Measurements from ENCODE around the gene PRDM16.

The PRDM16 gene

GRCh38 chr1:3459051-3459908 lies 390.3 kb downstream of the PRDM16 start:
- H3K27ac ChIP-seq (ENCODE audit: low read depth, low read length): peak overlapping the region; percentile 75
- peak overlapping the region in 1 of 2 donors; percentile 17 for H3K4me3 ChIP-seq (ENCODE audit: low read depth in 1 of 2, low read length in 2 of 2)
- H3K9me3 ChIP-seq (ENCODE audit: control insufficient read depth in 1 of 2, low read length in 2 of 2): no peaks in the 10 kb centered on the region
- no peaks in the 10 kb centered on the region for H3K27me3 ChIP-seq (ENCODE audit: control insufficient read depth in 1 of 2, insufficient read depth in 2 of 2, low read length in 2 of 2)
- H3K36me3 ChIP-seq (ENCODE audit: control insufficient read depth in 1 of 2, insufficient read depth in 2 of 2, low read length in 2 of 2): peaks cover 0 to 20% of the 10 kb centered on the region in 2 donors
- peaks cover 57 to 59% of the 10 kb centered on the region in 2 donors for H3K4me1 ChIP-seq (ENCODE audit: control insufficient read depth in 1 of 2, insufficient read depth in 2 of 2, low read length in 2 of 2)
- H3K9ac ChIP-seq (ENCODE audit: low read depth in 1 of 2, low read length in 2 of 2): peak overlapping the region; percentile 57 to 71

- Histone ChIP-seq H3K27me3 (ENCODE audit: control insufficient read depth in 1 of 2, insufficient read depth in 2 of 2, low read length in 2 of 2) (no peaks in the 10 kb centered on the region), H3K27ac (ENCODE audit: low read depth, low read length) (peak overlapping the region; percentile 75), H3K4me3 (ENCODE audit: low read depth in 1 of 2, low read length in 2 of 2) (peak overlapping the region in 1 of 2 donors; percentile 46), H3K9ac (ENCODE audit: low read depth in 1 of 2, low read length in 2 of 2) (peak overlapping the region; percentile 56 to 71), H3K4me1 (ENCODE audit: control insufficient read depth in 1 of 2, insufficient read depth in 2 of 2, low read length in 2 of 2) (peaks cover 57 to 59% of the 10 kb centered on the region in 2 donors), H3K9me3 (ENCODE audit: control insufficient read depth in 1 of 2, low read length in 2 of 2) (no peaks in the 10 kb centered on the region), H3K36me3 (ENCODE audit: control insufficient read depth in 1 of 2, insufficient read depth in 2 of 2, low read length in 2 of 2) (peaks cover 0 to 20% of the 10 kb centered on the region in 2 donors)
Observed at GRCh38 chr1:3459940-3460671, 391.1 kb downstream of the PRDM16 start.

- H3K9me3 ChIP-seq (ENCODE audit: control insufficient read depth in 1 of 2, low read length in 2 of 2): no peaks in the 10 kb centered on the region
- H3K4me1 ChIP-seq (ENCODE audit: control insufficient read depth in 1 of 2, insufficient read depth in 2 of 2, low read length in 2 of 2): peaks cover 53 to 57% of the 10 kb centered on the region in 2 donors
- peak overlapping the region in 1 of 2 donors; percentile 46 for H3K4me3 ChIP-seq (ENCODE audit: low read depth in 1 of 2, low read length in 2 of 2)
- H3K27me3 ChIP-seq (ENCODE audit: control insufficient read depth in 1 of 2, insufficient read depth in 2 of 2, low read length in 2 of 2): no peaks in the 10 kb centered on the region
- peak overlapping the region; percentile 56 to 71 for H3K9ac ChIP-seq (ENCODE audit: low read depth in 1 of 2, low read length in 2 of 2)
- H3K27ac ChIP-seq (ENCODE audit: low read depth, low read length): peak overlapping the region; percentile 75
- peaks cover 0 to 20% of the 10 kb centered on the region in 2 donors for H3K36me3 ChIP-seq (ENCODE audit: control insufficient read depth in 1 of 2, insufficient read depth in 2 of 2, low read length in 2 of 2)
Observed at GRCh38 chr1:3460672-3461131, 391.7 kb downstream of the PRDM16 start.

GRCh38 chr1:3461238-3461933 lies 392.4 kb downstream of the PRDM16 start:
- Histone ChIP-seq H3K9me3 (ENCODE audit: control insufficient read depth in 1 of 2, low read length in 2 of 2) (no peaks in the 10 kb centered on the region), H3K36me3 (ENCODE audit: control insufficient read depth in 1 of 2, insufficient read depth in 2 of 2, low read length in 2 of 2) (peaks cover 0 to 20% of the 10 kb centered on the region in 2 donors), H3K27me3 (ENCODE audit: control insufficient read depth in 1 of 2, insufficient read depth in 2 of 2, low read length in 2 of 2) (no peaks in the 10 kb centered on the region), H3K4me3 (ENCODE audit: low read depth in 1 of 2, low read length in 2 of 2) (no peak overlapping the region), H3K27ac (ENCODE audit: low read depth, low read length) (peak overlapping the region; percentile 75), H3K4me1 (ENCODE audit: control insufficient read depth in 1 of 2, insufficient read depth in 2 of 2, low read length in 2 of 2) (peaks cover 46 to 50% of the 10 kb centered on the region in 2 donors), H3K9ac (ENCODE audit: low read depth in 1 of 2, low read length in 2 of 2) (peak overlapping the region; percentile 25 to 71)

- Histone ChIP-seq H3K9ac (ENCODE audit: low read depth in 1 of 2, low read length in 2 of 2) (no peak overlapping the region), H3K27me3 (ENCODE audit: control insufficient read depth in 1 of 2, insufficient read depth in 2 of 2, low read length in 2 of 2) (no peaks in the 10 kb centered on the region), H3K27ac (ENCODE audit: low read depth, low read length) (no peak overlapping the region), H3K36me3 (ENCODE audit: control insufficient read depth in 1 of 2, insufficient read depth in 2 of 2, low read length in 2 of 2) (peaks cover 0 to 20% of the 10 kb centered on the region in 2 donors), H3K4me3 (ENCODE audit: low read depth in 1 of 2, low read length in 2 of 2) (no peak overlapping the region), H3K9me3 (ENCODE audit: control insufficient read depth in 1 of 2, low read length in 2 of 2) (no peaks in the 10 kb centered on the region), H3K4me1 (ENCODE audit: control insufficient read depth in 1 of 2, insufficient read depth in 2 of 2, low read length in 2 of 2) (peaks cover 42 to 45% of the 10 kb centered on the region in 2 donors)
Observed at GRCh38 chr1:3461934-3462275, 392.9 kb downstream of the PRDM16 start.

- Histone ChIP-seq H3K9ac (ENCODE audit: low read depth in 1 of 2, low read length in 2 of 2) (no peak overlapping the region), H3K36me3 (ENCODE audit: control insufficient read depth in 1 of 2, insufficient read depth in 2 of 2, low read length in 2 of 2) (peaks cover 0 to 20% of the 10 kb centered on the region in 2 donors), H3K9me3 (ENCODE audit: control insufficient read depth in 1 of 2, low read length in 2 of 2) (no peaks in the 10 kb centered on the region), H3K27ac (ENCODE audit: low read depth, low read length) (no peak overlapping the region), H3K27me3 (ENCODE audit: control insufficient read depth in 1 of 2, insufficient read depth in 2 of 2, low read length in 2 of 2) (no peaks in the 10 kb centered on the region), H3K4me1 (ENCODE audit: control insufficient read depth in 1 of 2, insufficient read depth in 2 of 2, low read length in 2 of 2) (peaks cover 36 to 39% of the 10 kb centered on the region in 2 donors), H3K4me3 (ENCODE audit: low read depth in 1 of 2, low read length in 2 of 2) (no peak overlapping the region)
Observed at GRCh38 chr1:3462356-3463012, 393.5 kb downstream of the PRDM16 start.

- Histone ChIP-seq H3K9me3 (ENCODE audit: control insufficient read depth in 1 of 2, low read length in 2 of 2) (no peaks in the 10 kb centered on the region), H3K36me3 (ENCODE audit: control insufficient read depth in 1 of 2, insufficient read depth in 2 of 2, low read length in 2 of 2) (peaks cover 0 to 20% of the 10 kb centered on the region in 2 donors), H3K27ac (ENCODE audit: low read depth, low read length) (no peak overlapping the region), H3K4me1 (ENCODE audit: control insufficient read depth in 1 of 2, insufficient read depth in 2 of 2, low read length in 2 of 2) (peaks cover 31 to 34% of the 10 kb centered on the region in 2 donors), H3K4me3 (ENCODE audit: low read depth in 1 of 2, low read length in 2 of 2) (no peak overlapping the region), H3K9ac (ENCODE audit: low read depth in 1 of 2, low read length in 2 of 2) (no peak overlapping the region), H3K27me3 (ENCODE audit: control insufficient read depth in 1 of 2, insufficient read depth in 2 of 2, low read length in 2 of 2) (no peaks in the 10 kb centered on the region)
Observed at GRCh38 chr1:3463013-3463385, 394.0 kb downstream of the PRDM16 start.

- H3K27ac ChIP-seq (ENCODE audit: low read depth, low read length): no peak overlapping the region
- H3K27me3 ChIP-seq (ENCODE audit: control insufficient read depth in 1 of 2, insufficient read depth in 2 of 2, low read length in 2 of 2): no peaks in the 10 kb centered on the region
- H3K9ac ChIP-seq (ENCODE audit: low read depth in 1 of 2, low read length in 2 of 2): no peak overlapping the region
- H3K4me1 ChIP-seq (ENCODE audit: control insufficient read depth in 1 of 2, insufficient read depth in 2 of 2, low read length in 2 of 2): peaks cover 26 to 30% of the 10 kb centered on the region in 2 donors
- no peak overlapping the region for H3K4me3 ChIP-seq (ENCODE audit: low read depth in 1 of 2, low read length in 2 of 2)
- no peaks in the 10 kb centered on the region for H3K9me3 ChIP-seq (ENCODE audit: control insufficient read depth in 1 of 2, low read length in 2 of 2)
- peaks cover 0 to 20% of the 10 kb centered on the region in 2 donors for H3K36me3 ChIP-seq (ENCODE audit: control insufficient read depth in 1 of 2, insufficient read depth in 2 of 2, low read length in 2 of 2)
Observed at GRCh38 chr1:3463408-3463863, 394.4 kb downstream of the PRDM16 start.

- Histone ChIP-seq H3K4me3 (ENCODE audit: low read depth in 1 of 2, low read length in 2 of 2) (no peak overlapping the region), H3K9me3 (ENCODE audit: control insufficient read depth in 1 of 2, low read length in 2 of 2) (no peaks in the 10 kb centered on the region), H3K4me1 (ENCODE audit: control insufficient read depth in 1 of 2, insufficient read depth in 2 of 2, low read length in 2 of 2) (peaks cover 20 to 23% of the 10 kb centered on the region in 2 donors), H3K9ac (ENCODE audit: low read depth in 1 of 2, low read length in 2 of 2) (no peak overlapping the region), H3K27me3 (ENCODE audit: control insufficient read depth in 1 of 2, insufficient read depth in 2 of 2, low read length in 2 of 2) (no peaks in the 10 kb centered on the region), H3K36me3 (ENCODE audit: control insufficient read depth in 1 of 2, insufficient read depth in 2 of 2, low read length in 2 of 2) (peaks cover 0 to 25% of the 10 kb centered on the region in 2 donors), H3K27ac (ENCODE audit: low read depth, low read length) (no peak overlapping the region)
Observed at GRCh38 chr1:3463891-3464648, 395.1 kb downstream of the PRDM16 start.
